GM21381 (cell line): Measurements from ENCODE around the gene IGF2.

Source experiments
- ATAC-seq: cut with Tn5 transposase; IDR thresholded peaks from one replicate; pipeline ENCODE4 v1.9.1; 2021; ENCODE audit warnings: mild to moderate bottlenecking, moderate library complexity; ENCODE audit not compliant: unreplicated experiment

Gene IGF2

GRCh38 chr11:2093575-2094353 lies 45.4 kb downstream of the IGF2 start:
- no peak for ATAC-seq

- ATAC-seq, result no peak
These were observed 46.2 kb downstream of the IGF2 start for GRCh38 chr11:2092956-2093412.

GRCh38 chr11:2092464-2092910 lies 46.7 kb downstream of the IGF2 start:
- no peak for ATAC-seq

GRCh38 chr11:2091786-2092463 lies 47.3 kb downstream of the IGF2 start:
- no peak for ATAC-seq

- no peak for ATAC-seq
These were observed 48.0 kb downstream of the IGF2 start for GRCh38 chr11:2091112-2091746.

- no peak for ATAC-seq
These were observed 48.7 kb downstream of the IGF2 start for GRCh38 chr11:2090172-2091111.

- no peak for ATAC-seq
These were observed 49.5 kb downstream of the IGF2 start for GRCh38 chr11:2089536-2090165.

- no peak for ATAC-seq
These were observed 50.2 kb downstream of the IGF2 start for GRCh38 chr11:2088746-2089535.

GRCh38 chr11:2088284-2088683 lies 50.9 kb downstream of the IGF2 start:
- no peak for ATAC-seq

GRCh38 chr11:2086239-2087040 lies 52.7 kb downstream of the IGF2 start:
- no peak for ATAC-seq

GRCh38 chr11:2085251-2086066 lies 53.7 kb downstream of the IGF2 start:
- no peak for ATAC-seq

- ATAC-seq, result no peak
These were observed 54.5 kb downstream of the IGF2 start for GRCh38 chr11:2084721-2085120.
